Activated CD4-positive, alpha-beta T cell treated with anti-CD3 and anti-CD28 coated beads, Interleukin-2, amount 50 U/mL, for 16 hours (primary cell): ENCODE measurements around the gene KRIT1.
"Not testable (repeated sequence)": the region's sequence is repeated elsewhere in the genome, so short reads cannot be mapped to it uniquely, and the experiment has no call there.

Experiments
- DNase-seq: peaks from one replicate; pipeline ENCODE4 v3.0.0-alpha.2; 2020

KRIT1 gene

GRCh38 chr7:92245487-92246359 is at the start of gene KRIT1, which contains the start of gene ANKIB1:
KRIT1 (minus strand) TSS chr7:92245914; CDS start chr7:92242135, 3,779 bp downstream.
ANKIB1 (plus strand) TSS chr7:92245974; CDS start chr7:92294979, 49,005 bp downstream.
- peak; percentile 91 for DNase-seq

- DNase-seq = no peak
Observed at GRCh38 chr7:92295391-92295790, 49.7 kb upstream of the KRIT1 start.

- DNase-seq = no peak
Observed at GRCh38 chr7:92293896-92294590, 48.3 kb upstream of the KRIT1 start.

GRCh38 chr7:92292981-92293380 is 47.3 kb upstream of the KRIT1 start:
- DNase-seq = no peak

GRCh38 chr7:92289321-92289720 is 43.6 kb upstream of the KRIT1 start:
- DNase-seq = no peak

GRCh38 chr7:92282930-92283329 is 37.2 kb upstream of the KRIT1 start:
- DNase-seq = no peak

- DNase-seq = no peak
Observed at GRCh38 chr7:92282221-92282814, 36.6 kb upstream of the KRIT1 start.

GRCh38 chr7:92281031-92281430 is 35.3 kb upstream of the KRIT1 start:
- no peak for DNase-seq

GRCh38 chr7:92279396-92280031 is 33.8 kb upstream of the KRIT1 start:
- DNase-seq = no peak

- DNase-seq = no peak
Observed at GRCh38 chr7:92276460-92276864, 30.7 kb upstream of the KRIT1 start.

GRCh38 chr7:92275327-92275726 is 29.6 kb upstream of the KRIT1 start:
- no peak for DNase-seq

- no peak for DNase-seq
Observed at GRCh38 chr7:92268921-92269320, 23.2 kb upstream of the KRIT1 start.

GRCh38 chr7:92266415-92267241 is 20.9 kb upstream of the KRIT1 start:
- DNase-seq = no peak

- DNase-seq = peak; percentile 6
Observed at GRCh38 chr7:92260248-92260781, 14.6 kb upstream of the KRIT1 start.

- no peak for DNase-seq
Observed at GRCh38 chr7:92259610-92260247, 14.0 kb upstream of the KRIT1 start.

- DNase-seq = no peak
Observed at GRCh38 chr7:92259062-92259461, 13.3 kb upstream of the KRIT1 start.

GRCh38 chr7:92255308-92255707 is 9.6 kb upstream of the KRIT1 start:
- no peak for DNase-seq

GRCh38 chr7:92254800-92255199 is 9.1 kb upstream of the KRIT1 start:
- DNase-seq = not testable (repeated sequence)

- no peak for DNase-seq
Observed at GRCh38 chr7:92253251-92253650, 7.5 kb upstream of the KRIT1 start.

GRCh38 chr7:92251181-92251580 is 5.5 kb upstream of the KRIT1 start:
- DNase-seq = no peak

- DNase-seq = no peak
Observed at GRCh38 chr7:92250603-92251002, 4.9 kb upstream of the KRIT1 start.
